Measurements from ENCODE around the gene MMP15.

GRCh38 chr16:58074657-58075056, 49.1 kb downstream of the MMP15 start:
- TF ChIP-seq, protein P1, sequence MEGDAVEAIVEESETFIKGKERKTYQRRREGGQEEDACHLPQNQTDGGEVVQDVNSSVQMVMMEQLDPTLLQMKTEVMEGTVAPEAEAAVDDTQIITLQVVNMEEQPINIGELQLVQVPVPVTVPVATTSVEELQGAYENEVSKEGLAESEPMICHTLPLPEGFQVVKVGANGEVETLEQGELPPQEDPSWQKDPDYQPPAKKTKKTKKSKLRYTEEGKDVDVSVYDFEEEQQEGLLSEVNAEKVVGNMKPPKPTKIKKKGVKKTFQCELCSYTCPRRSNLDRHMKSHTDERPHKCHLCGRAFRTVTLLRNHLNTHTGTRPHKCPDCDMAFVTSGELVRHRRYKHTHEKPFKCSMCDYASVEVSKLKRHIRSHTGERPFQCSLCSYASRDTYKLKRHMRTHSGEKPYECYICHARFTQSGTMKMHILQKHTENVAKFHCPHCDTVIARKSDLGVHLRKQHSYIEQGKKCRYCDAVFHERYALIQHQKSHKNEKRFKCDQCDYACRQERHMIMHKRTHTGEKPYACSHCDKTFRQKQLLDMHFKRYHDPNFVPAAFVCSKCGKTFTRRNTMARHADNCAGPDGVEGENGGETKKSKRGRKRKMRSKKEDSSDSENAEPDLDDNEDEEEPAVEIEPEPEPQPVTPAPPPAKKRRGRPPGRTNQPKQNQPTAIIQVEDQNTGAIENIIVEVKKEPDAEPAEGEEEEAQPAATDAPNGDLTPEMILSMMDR (IDR thresholded peaks at IDR 0.05), result no peak
- TF ChIP-seq POLR2A (IDR thresholded peaks at IDR 0.05), result no peak
